T-cell (primary cell): ENCODE data around the gene SEMA4G. TPM values are rescaled to one million over a fixed set of nuclear protein-coding genes. Genes with fewer than 3 reads are reported as not detected.

Experiments
- ATAC-seq, 4 experiments: fragments of 200-7000 bp in 3 of 4; fragments of 150-1000 bp in 1 of 4; cut with Tn5 transposase; replicated peaks in 1 of 4; 1 replicate in 3 of 4; 2 replicates in 1 of 4; pipeline ENCODE4 v1.10.0; 2021; ENCODE audit warnings: moderate library complexity in 3 of 4, mild to moderate bottlenecking in 2 of 4, moderate number of reproducible peaks in 1 of 4
- CTCF ChIA-PET, 2 donors: fragments of 300-600 bp; sonication (Branson Sonifier 250); formaldehyde crosslinking; loops; one replicate each; lab custom pipeline; 2022; ENCODE audit warnings: antibody characterized with exemption in 2 of 2; lab: Charles Lee
- POLR2A ChIA-PET, 2 donors: fragments of 300-600 bp; sonication (Branson Sonifier 250); formaldehyde crosslinking; loops; one replicate each; lab custom pipeline; 2022; ENCODE audit warnings: antibody characterized with exemption in 2 of 2; lab: Charles Lee
- DNase-seq, 35 experiments: peaks; one replicate each; pipeline versions ENCODE4 v3.0.0 to v3.0.0-alpha.2; 2013 to 2023
- H3K27ac ChIP-seq: one replicate; pipeline ENCODE4 v1.5.1; 2013; ENCODE audit warnings: low read length
- H3K27me3 ChIP-seq, 2 experiments: replicated peaks in 1 of 2; 1 replicate in 1 of 2; 2 replicates in 1 of 2; pipeline versions ENCODE4 v1.6.1 to v1.7.0; 2013; ENCODE audit warnings: low read length in 1 of 2, mixed read lengths in 1 of 2; ENCODE audit not compliant: control insufficient read depth in 2 of 2, insufficient read depth in 2 of 2; ENCODE audit errors: extremely low read depth in 1 of 2
- H3K36me3 ChIP-seq, 2 donors: 1 replicate in 1 of 2; 2 replicates in 1 of 2; pipeline versions ENCODE4 v1.6.1 to v1.7.0; 2013; ENCODE audit warnings: low read length in 1 of 2; ENCODE audit not compliant: control insufficient read depth in 2 of 2, insufficient read depth in 1 of 2; ENCODE audit errors: extremely low read depth in 1 of 2
- H3K4me1 ChIP-seq, 2 experiments: 1 replicate in 1 of 2; 2 replicates in 1 of 2; pipeline versions ENCODE4 v1.6.1 to v1.7.0; 2013; ENCODE audit warnings: low read length in 2 of 2, mixed read lengths in 1 of 2; ENCODE audit not compliant: insufficient read depth in 2 of 2, control insufficient read depth in 1 of 2; ENCODE audit errors: extremely low read depth in 1 of 2
- H3K4me3 ChIP-seq, 2 donors: 1 replicate in 1 of 2; 2 replicates in 1 of 2; pipeline versions ENCODE4 v1.5.1 to v1.7.0; 2013; ENCODE audit warnings: mild to moderate bottlenecking in 2 of 2, low read length in 1 of 2, moderate library complexity in 1 of 2; ENCODE audit not compliant: control insufficient read depth in 1 of 2; ENCODE audit errors: extremely low read depth in 1 of 2
- H3K9me3 ChIP-seq: 2 replicates; pipeline ENCODE4 v1.7.0; 2013
- H3K27ac Mint-ChIP-seq, 2 donors: one replicate each; pipeline ENCODE4 v1.8.0; 2020 to 2021; ENCODE audit warnings: mild to moderate bottlenecking in 2 of 2, mixed read lengths in 2 of 2
- H3K27me3 Mint-ChIP-seq, 2 donors: one replicate each; pipeline ENCODE4 v1.8.0; 2021 to 2022; ENCODE audit warnings: mixed read lengths in 2 of 2
- H3K36me3 Mint-ChIP-seq: one replicate; pipeline ENCODE4 v1.8.0; 2021; ENCODE audit warnings: mixed read lengths
- H3K4me1 Mint-ChIP-seq, 3 donors: one replicate each; pipeline ENCODE4 v1.8.0; 2020 to 2022; ENCODE audit warnings: mixed read lengths in 3 of 3, mild to moderate bottlenecking in 1 of 3
- H3K4me3 Mint-ChIP-seq, 3 donors: one replicate each; pipeline ENCODE4 v1.8.0; 2020 to 2022; ENCODE audit warnings: mild to moderate bottlenecking in 3 of 3, mixed read lengths in 3 of 3, moderate library complexity in 3 of 3
- H3K9me3 Mint-ChIP-seq, 3 donors: one replicate each; pipeline ENCODE4 v1.8.0; 2020 to 2022; ENCODE audit warnings: mixed read lengths in 3 of 3
- WGBS: methylation state at CpG from one replicate; pipeline ENCODE4 v1.1.5; 2013; ENCODE audit warnings: missing lambda C conversion rate; ENCODE audit not compliant: insufficient coverage; 5-methylcytosine and 5-hydroxymethylcytosine counted together
- total RNA-seq, 35 experiments: library from RNA in 6 of 35; stranded (reverse) in 6 of 35; fragments of 120-200 nt in 1 of 35; gene quantifications; one replicate each; pipeline versions ENCODE4 v1.2.1 to v1.2.4 and lab custom pipeline; 2013 to 2026

The SEMA4G gene
- total RNA-seq, 5 donors from 2014 or later (not counting 1 experiment from before 2014, with no cell fraction given) = 1.1 to 2.8 (median 1.4) TPM

DNA sequence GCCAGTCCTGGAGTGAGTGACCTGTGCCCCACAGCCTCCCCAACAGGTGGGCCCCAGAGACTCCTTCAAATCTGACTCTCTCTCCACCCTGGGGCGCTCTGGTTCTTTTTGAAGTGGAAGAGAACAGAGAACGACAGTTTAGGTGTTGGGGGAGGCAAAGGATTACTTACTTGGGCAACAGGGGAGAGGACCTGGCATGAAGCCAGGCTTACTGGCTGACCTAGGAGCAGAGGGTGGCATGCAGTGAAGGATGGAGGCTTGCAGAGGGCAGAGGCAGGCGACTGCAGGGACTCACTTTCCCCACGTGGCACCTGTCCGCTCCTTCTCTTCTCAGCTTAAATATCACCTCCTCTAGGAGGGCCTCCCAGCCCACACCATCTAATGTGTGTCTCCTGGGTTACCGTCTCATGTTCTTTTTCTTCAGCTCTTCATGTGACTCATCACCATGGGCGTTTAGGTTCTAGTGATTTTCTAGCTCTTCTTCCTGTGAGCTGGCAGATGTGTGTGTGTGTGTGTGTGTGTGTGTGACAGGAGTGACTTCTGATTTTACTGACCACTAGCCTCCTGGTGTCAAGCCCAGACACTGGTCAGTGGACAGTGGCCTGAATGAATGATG lies 45.8 kb downstream of the SEMA4G start:
- no peaks in the 10 kb centered on the region for H3K36me3 Mint-ChIP-seq
- CTCF ChIA-PET = interaction anchor here (0.5 to 3.2 kb wide), 16 partner anchors 9 to 454 kb away, joined by 3 to 25 read pairs (median 4); partner anchors contain the start of genes PDZD7 (in 1 of the 2) and SFXN3 (in 1 of the 2)
- Histone ChIP-seq H3K27me3 (peaks cover 0 to 52% of the 10 kb centered on the region in 2 experiments), H3K4me1 (peaks cover 0 to 27% of the 10 kb centered on the region in 2 experiments), H3K27ac (no peak overlapping the region), H3K36me3 (no peaks in the 10 kb centered on the region), H3K4me3 (no peak overlapping the region), H3K9me3 (no peaks in the 10 kb centered on the region)
- peaks cover 16 to 25% (median 20%) of the 10 kb centered on the region in 3 donors for H3K4me1 Mint-ChIP-seq
- no peak overlapping the region for H3K4me3 Mint-ChIP-seq
- H3K9me3 Mint-ChIP-seq = no peaks in the 10 kb centered on the region
- peaks cover 31 to 39% of the 10 kb centered on the region in 2 donors for H3K27me3 Mint-ChIP-seq
- H3K27ac Mint-ChIP-seq = no peak overlapping the region
- WGBS = 27% methylated on average over 3 of the region's 7 CpGs
- no peak for DNase-seq
- ATAC-seq = no peak
- POLR2A ChIA-PET = interaction anchor here in 1 of 2 donors (0.5 to 1.1 kb wide), 2 partner anchors 9 to 16 kb away, joined by 3 read pairs; partner anchors contain the start of genes PDZD7 and SFXN3

DNA sequence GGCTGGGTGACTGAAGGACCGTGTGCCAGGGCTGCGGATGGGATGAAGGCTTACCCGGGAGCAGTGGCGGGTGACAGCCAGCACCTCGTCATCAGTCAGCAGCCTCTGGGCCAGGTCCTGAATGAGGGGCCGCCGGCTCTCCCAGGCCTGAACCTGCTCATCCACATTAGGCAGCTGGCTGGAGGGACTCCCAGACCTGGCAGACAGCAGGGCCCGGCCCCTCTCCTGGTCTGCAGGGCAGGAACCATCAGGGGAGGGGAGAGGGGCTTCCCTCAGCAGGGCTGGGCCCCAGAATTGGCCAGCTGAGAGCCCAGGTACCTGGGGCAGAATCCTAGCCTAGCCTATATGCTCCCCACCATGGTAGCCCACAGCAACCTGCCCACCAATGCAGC lies 46.3 kb downstream of the SEMA4G start:
- Histone ChIP-seq H3K27me3 (peaks cover 0 to 57% of the 10 kb centered on the region in 2 experiments), H3K4me1 (peaks cover 0 to 27% of the 10 kb centered on the region in 2 experiments), H3K4me3 (no peak overlapping the region), H3K36me3 (no peaks in the 10 kb centered on the region), H3K9me3 (no peaks in the 10 kb centered on the region), H3K27ac (no peak overlapping the region)
- peaks cover 16 to 25% (median 20%) of the 10 kb centered on the region in 3 donors for H3K4me1 Mint-ChIP-seq
- ChIA-PET CTCF (interaction anchor here (0.6 to 3.2 kb wide), 3 partner anchors 16 to 340 kb away, joined by 4 to 25 read pairs (median 6); partner anchors contain the start of genes PDZD7 (in 1 of the 2) and SFXN3 (in 1 of the 2)), POLR2A (interaction anchor here in 1 of 2 donors (0.5 to 1.1 kb wide), 2 partner anchors 8 to 15 kb away, joined by 3 read pairs; partner anchors contain the start of genes PDZD7 and SFXN3)
- no peaks in the 10 kb centered on the region for H3K9me3 Mint-ChIP-seq
- DNase-seq (no peak), ATAC-seq (no peak)
- no peak overlapping the region for H3K4me3 Mint-ChIP-seq
- H3K27me3 Mint-ChIP-seq = peaks cover 34 to 43% of the 10 kb centered on the region in 2 donors
- 94% methylated on average over 2 of the region's 8 CpGs for WGBS
- no peak overlapping the region for H3K27ac Mint-ChIP-seq
- H3K36me3 Mint-ChIP-seq = no peaks in the 10 kb centered on the region

DNA sequence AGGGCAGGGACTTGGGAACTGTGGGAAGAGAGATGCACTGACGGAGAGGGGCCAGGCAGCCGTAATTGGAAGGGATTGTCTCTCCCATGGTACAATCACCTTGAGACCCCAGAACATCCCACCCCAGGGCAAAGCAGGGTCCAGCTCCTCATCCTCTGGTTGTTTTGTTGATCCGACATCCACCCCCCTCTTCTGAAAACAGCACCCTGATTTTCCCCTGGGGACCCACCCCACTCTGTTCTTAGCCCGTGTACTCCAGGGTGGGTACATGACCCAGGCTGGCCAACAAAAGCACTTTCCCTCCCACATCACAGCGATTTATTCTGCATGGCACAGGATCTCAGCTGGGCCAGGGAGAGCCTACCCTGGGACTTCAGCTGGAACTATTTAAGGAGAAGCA lies 47.5 kb downstream of the SEMA4G start:
- H3K27ac Mint-ChIP-seq = no peak overlapping the region
- ChIA-PET POLR2A (no interaction called here), CTCF (interaction anchor here (0.5 to 3.2 kb wide), 6 partner anchors 15 to 455 kb away, joined by 3 to 25 read pairs (median 3); partner anchors contain the start of genes PDZD7 (in 1 of the 2) and SFXN3 (in 1 of the 2))
- H3K4me3 Mint-ChIP-seq = no peak overlapping the region
- peaks cover 41 to 53% of the 10 kb centered on the region in 2 donors for H3K27me3 Mint-ChIP-seq
- H3K4me1 Mint-ChIP-seq = peaks cover 16 to 25% (median 20%) of the 10 kb centered on the region in 3 donors
- H3K4me3 ChIP-seq = no peak overlapping the region
- H3K27me3 ChIP-seq = peaks cover 0 to 67% of the 10 kb centered on the region in 2 experiments
- no peaks in the 10 kb centered on the region for H3K36me3 ChIP-seq
- ATAC-seq (no peak), DNase-seq (no peak)
- no peaks in the 10 kb centered on the region for H3K36me3 Mint-ChIP-seq
- peaks cover 0 to 27% of the 10 kb centered on the region in 2 experiments for H3K4me1 ChIP-seq
- no peaks in the 10 kb centered on the region for H3K9me3 ChIP-seq
- WGBS = 86% methylated on average over 2 of the region's 5 CpGs
- no peaks in the 10 kb centered on the region for H3K9me3 Mint-ChIP-seq
- H3K27ac ChIP-seq = no peak overlapping the region

DNA sequence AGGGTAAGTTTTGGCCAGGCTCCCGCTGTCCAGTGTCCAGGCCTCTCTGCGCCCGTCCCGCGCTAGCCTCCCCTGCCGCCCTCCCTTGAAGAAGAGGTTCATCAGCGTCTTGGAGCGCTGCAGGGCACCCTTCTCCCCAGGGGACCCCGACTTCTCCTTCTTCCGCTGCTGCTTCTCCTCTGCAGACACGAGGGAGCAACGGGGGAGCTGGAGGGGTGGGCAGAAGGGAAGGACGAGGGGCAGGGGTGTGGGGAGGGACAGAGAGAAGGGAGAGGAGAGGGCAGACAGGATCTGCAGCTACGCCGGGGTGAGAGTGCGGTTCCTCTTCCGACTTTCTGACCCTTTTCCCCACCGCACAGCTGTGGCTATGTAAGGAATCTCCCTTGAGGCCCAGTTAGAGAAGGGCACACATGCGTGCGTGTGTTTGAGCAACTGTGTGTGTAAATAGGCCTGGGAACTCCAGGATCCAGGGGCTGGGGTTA lies 48.9 kb downstream of the SEMA4G start:
- no peaks in the 10 kb centered on the region for H3K9me3 ChIP-seq
- 55% methylated on average over 13 of the region's 20 CpGs for WGBS
- Mint-ChIP-seq H3K9me3 (no peaks in the 10 kb centered on the region), H3K27ac (no peak overlapping the region), H3K4me3 (no peak overlapping the region), H3K36me3 (no peaks in the 10 kb centered on the region), H3K27me3 (peaks cover 45 to 56% of the 10 kb centered on the region in 2 donors), H3K4me1 (peaks cover 10 to 18% (median 13%) of the 10 kb centered on the region in 3 donors)
- H3K27ac ChIP-seq = no peak overlapping the region
- POLR2A ChIA-PET = no interaction called here
- ATAC-seq (no peak), DNase-seq (no peak)
- no peak overlapping the region for H3K4me3 ChIP-seq
- peaks cover 0 to 74% of the 10 kb centered on the region in 2 experiments for H3K27me3 ChIP-seq
- peaks cover 0 to 20% of the 10 kb centered on the region in 2 experiments for H3K4me1 ChIP-seq
- CTCF ChIA-PET = interaction anchor here in 1 of 2 donors (0.7 to 1.1 kb wide), 2 partner anchors 11 to 923 kb away, joined by 3 to 5 read pairs; no protein-coding TSS in a partner anchor
- no peaks in the 10 kb centered on the region for H3K36me3 ChIP-seq

DNA sequence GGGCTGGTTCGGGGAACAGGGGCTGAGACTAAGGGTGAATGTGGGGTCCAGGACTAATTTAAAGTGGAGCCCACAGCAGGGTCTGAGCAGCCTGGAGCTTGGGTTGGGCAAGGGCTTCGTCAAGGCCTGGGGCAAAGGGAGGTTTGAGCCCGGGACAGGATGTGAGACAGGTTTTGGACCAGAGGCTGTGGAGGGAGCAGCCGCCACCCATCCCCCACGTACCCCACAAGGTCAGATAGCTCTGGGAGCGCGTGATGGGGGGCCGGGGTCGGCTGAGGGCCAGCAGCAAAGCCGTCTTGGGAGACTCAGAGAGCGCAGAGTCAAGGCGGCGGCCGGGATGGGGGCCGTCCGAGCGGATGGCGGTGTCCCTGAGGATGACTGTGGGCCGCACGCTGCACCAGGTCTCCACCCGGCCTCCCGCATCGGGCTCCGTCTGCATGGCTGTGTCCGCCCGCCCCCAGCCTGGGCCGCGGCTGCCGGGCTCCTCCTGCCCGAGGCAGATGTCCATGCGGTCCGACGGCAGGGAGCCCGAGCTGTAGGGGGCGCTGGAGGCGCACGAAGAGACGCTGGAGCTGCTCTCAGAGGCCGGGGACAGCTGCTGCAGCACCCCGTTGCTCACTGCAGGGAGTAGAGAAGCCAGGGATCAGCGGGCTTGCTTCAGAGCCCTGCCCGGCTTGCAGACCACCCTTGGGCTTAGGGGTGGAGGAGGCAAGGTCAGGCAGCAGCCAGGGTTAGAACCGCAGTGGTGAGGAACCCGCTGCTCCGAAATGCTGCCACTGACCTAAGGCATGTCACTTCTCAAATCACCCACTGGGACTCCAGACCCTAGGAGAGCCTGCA lies 49.5 kb downstream of the SEMA4G start:
- Mint-ChIP-seq H3K36me3 (no peaks in the 10 kb centered on the region), H3K27me3 (peaks cover 45 to 56% of the 10 kb centered on the region in 2 donors), H3K27ac (no peak overlapping the region), H3K4me3 (no peak overlapping the region), H3K4me1 (peaks cover 6 to 14% (median 9%) of the 10 kb centered on the region in 3 donors), H3K9me3 (no peaks in the 10 kb centered on the region)
- H3K27ac ChIP-seq = no peak overlapping the region
- H3K4me1 ChIP-seq = peaks cover 0 to 16% of the 10 kb centered on the region in 2 experiments
- 31% methylated on average over 40 of the region's 45 CpGs for WGBS
- ATAC-seq (peak; percentile 73 to 80 (median 78)), DNase-seq (peak in 33 of 35 experiments; percentile 35 to 76 (median 57))
- no peaks in the 10 kb centered on the region for H3K9me3 ChIP-seq
- CTCF ChIA-PET = interaction anchor here (0.7 to 1.7 kb wide), 6 partner anchors 10 to 273 kb away, joined by 3 to 13 read pairs (median 4); partner anchors contain the start of genes PDZD7 (in 1 of the 2) and SFXN3 (in 1 of the 2)
- H3K36me3 ChIP-seq = no peaks in the 10 kb centered on the region
- POLR2A ChIA-PET = no interaction called here
- H3K4me3 ChIP-seq = no peak overlapping the region
- H3K27me3 ChIP-seq = peaks cover 0 to 74% of the 10 kb centered on the region in 2 experiments
